HepG2 (cell line): ENCODE measurements around the gene IGF2BP3. TPM values are rescaled to one million over a fixed set of nuclear protein-coding genes. Genes with fewer than 3 reads are reported as not detected.

ENCODE experiments used
- HHEX ChIP-seq: IDR thresholded peaks from 2 replicates; pipeline ENCODE4 v1.6.1; 2016; ENCODE audit warnings: control low read depth
- HINFP ChIP-seq: sonication (generic); formaldehyde crosslinking; IDR thresholded peaks from 2 replicates; pipeline ENCODE4 v1.4.0; 2020; ENCODE audit warnings: low read depth, mild to moderate bottlenecking, missing genetic modification reagents
- JDP2 ChIP-seq: sonication (generic); formaldehyde crosslinking; IDR thresholded peaks from 2 replicates; pipeline ENCODE4 v1.8.1; 2022; ENCODE audit warnings: missing genetic modification reagents, borderline replicate concordance
- KMT2B ChIP-seq: IDR thresholded peaks from 2 replicates; pipeline ENCODE4 v1.6.1; 2016; ENCODE audit warnings: missing genetic modification reagents, missing compliant biosample characterization
- MXD3 ChIP-seq: IDR thresholded peaks from 2 replicates; pipeline ENCODE4 v1.6.1; 2016; ENCODE audit warnings: mild to moderate bottlenecking, missing biosample characterization, missing genetic modification reagents
- PBX3 ChIP-seq: sonication (generic); formaldehyde crosslinking; IDR thresholded peaks from 2 replicates; pipeline ENCODE4 v1.8.1; 2023; ENCODE audit warnings: missing genetic modification reagents, inconsistent platforms, borderline replicate concordance
- PHF21A ChIP-seq: sonication (generic); formaldehyde crosslinking; IDR thresholded peaks from 2 replicates; pipeline ENCODE4 v1.5.0; 2020; ENCODE audit warnings: mild to moderate bottlenecking, missing genetic modification reagents
- SATB2 ChIP-seq: sonication (generic); formaldehyde crosslinking; IDR thresholded peaks from 2 replicates; pipeline ENCODE4 v1.5.0; 2020; ENCODE audit warnings: missing genetic modification reagents
- SETDB1 ChIP-seq: sonication (generic); formaldehyde crosslinking; IDR thresholded peaks from 2 replicates; pipeline ENCODE4 v1.5.1; 2020; ENCODE audit warnings: missing genetic modification reagents, mild to moderate bottlenecking, borderline replicate concordance
- TCF12 ChIP-seq, 2 experiments: fragments of 450-650 bp in 1 of 2; sonication (generic) in 1 of 2; formaldehyde crosslinking in 1 of 2; IDR thresholded peaks; 2 replicates each; pipeline versions ENCODE4 v1.6.1 to v1.8.0; 2017 to 2022; ENCODE audit warnings: antibody characterized with exemption in 1 of 2, mild to moderate bottlenecking in 1 of 2, missing genetic modification reagents in 1 of 2, moderate library complexity in 1 of 2
- THAP7 ChIP-seq: sonication (generic); formaldehyde crosslinking; IDR thresholded peaks from 2 replicates; pipeline ENCODE4 v1.8.1; 2023; ENCODE audit warnings: mild to moderate bottlenecking, missing genetic modification reagents
- THYN1 ChIP-seq: sonication (generic); formaldehyde crosslinking; IDR thresholded peaks from 2 replicates; pipeline ENCODE4 v1.8.1; 2023; ENCODE audit warnings: low read depth, mild to moderate bottlenecking, moderate library complexity, missing genetic modification reagents, borderline replicate concordance
- ZNF121 ChIP-seq: sonication (generic); formaldehyde crosslinking; IDR thresholded peaks from 2 replicates; pipeline ENCODE4 v1.5.0; 2020; ENCODE audit warnings: mild to moderate bottlenecking, missing genetic modification reagents
- ZNF124 ChIP-seq: sonication (generic); formaldehyde crosslinking; IDR thresholded peaks from 2 replicates; pipeline ENCODE4 v1.4.0; 2020; ENCODE audit warnings: missing genetic modification reagents
- ZNF264 ChIP-seq: sonication (generic); formaldehyde crosslinking; IDR thresholded peaks from 2 replicates; pipeline ENCODE4 v1.4.0; 2020; ENCODE audit warnings: missing genetic modification reagents
- ZNF329 ChIP-seq: sonication (generic); formaldehyde crosslinking; IDR thresholded peaks from 2 replicates; pipeline ENCODE4 v1.9.0; 2021; ENCODE audit warnings: low read depth, mild to moderate bottlenecking, missing genetic modification reagents
- ZNF503 ChIP-seq: sonication (generic); formaldehyde crosslinking; IDR thresholded peaks from 2 replicates; pipeline ENCODE4 v1.4.0; 2020; ENCODE audit warnings: missing genetic modification reagents
- ZNF703 ChIP-seq: sonication (generic); formaldehyde crosslinking; IDR thresholded peaks from 2 replicates; pipeline ENCODE4 v1.5.1; 2020; ENCODE audit warnings: missing genetic modification reagents, mild to moderate bottlenecking, moderate library complexity, borderline replicate concordance
- polyA plus RNA-seq, 8 experiments: library from polyadenylated mRNA; depleted of rRNA in 3 of 8; stranded (reverse) in 7 of 8; unstranded in 1 of 8; fragments of >200 nt; fragmentation: Illumina TruSeq in 4 of 8; extraction: Trizol in 4 of 8; gene quantifications; 2 replicates each; pipeline versions ENCODE4 v1.2.1 to v1.2.3, GENCODE V29; 2011 to 2016; ENCODE audit warnings: low read depth in 4 of 8, missing spikeins in 1 of 8, mixed read lengths in 1 of 8; ENCODE audit not compliant: insufficient read depth in 1 of 8
- total RNA-seq, 5 experiments: library from RNA; depleted of rRNA; stranded (reverse); fragments of >200 nt; fragmentation: Illumina TruSeq; extraction: Trizol; gene quantifications; 2 replicates each; pipeline ENCODE4 v1.2.3, GENCODE V29; 2016; ENCODE audit warnings: low read depth in 1 of 5
- TF ChIP-seq, protein P1 (sequence below): sonication (generic); formaldehyde crosslinking; IDR thresholded peaks from 2 replicates; pipeline ENCODE4 v1.4.0; 2020; ENCODE audit warnings: mild to moderate bottlenecking, missing genetic modification reagents, borderline replicate concordance

Gene IGF2BP3
- total and polyA plus RNA-seq, 2 of the 13 experiments (the other 11 are each of a cell fraction or from before 2014, with no cell fraction given): 37.7 to 39.5 TPM

DNA sequence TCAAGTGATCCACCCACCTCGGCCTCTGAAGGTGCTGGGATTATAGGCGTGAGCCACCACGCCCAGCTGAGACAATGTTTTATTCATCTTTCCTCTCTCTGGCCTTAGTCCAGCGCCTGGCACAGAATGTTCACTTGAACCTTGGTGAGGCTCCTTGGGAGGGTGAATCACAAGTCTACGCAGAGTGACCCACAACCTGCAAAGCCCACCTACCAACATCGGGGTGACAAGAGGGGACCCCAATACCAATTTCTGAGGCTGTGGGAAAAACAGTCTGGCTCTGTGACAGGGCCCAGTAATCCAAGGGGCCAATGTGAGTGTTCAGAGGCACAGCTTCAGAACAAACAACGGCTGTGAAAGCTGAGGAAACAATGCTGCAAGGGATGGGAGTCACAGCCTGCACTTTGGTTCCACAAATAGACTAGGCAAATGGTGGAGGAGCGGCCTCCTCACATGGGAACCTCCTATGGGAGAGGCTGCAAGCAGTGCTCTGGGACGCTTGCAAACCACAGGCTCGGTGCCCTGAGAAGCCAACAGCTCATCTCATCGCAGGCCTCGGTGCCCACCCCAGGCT lies 176.7 kb downstream of the IGF2BP3 start (continued):
- peak; percentile 80; the same call in 1 of the 2 replicates for TF ChIP-seq ZNF503
- TF ChIP-seq PBX3 (CRISPR knock-in tag): no peak
- TF ChIP-seq KMT2B (CRISPR knock-in tag): no peak
- TF ChIP-seq SETDB1 (CRISPR knock-in tag): no peak
- TF ChIP-seq, protein P1, sequence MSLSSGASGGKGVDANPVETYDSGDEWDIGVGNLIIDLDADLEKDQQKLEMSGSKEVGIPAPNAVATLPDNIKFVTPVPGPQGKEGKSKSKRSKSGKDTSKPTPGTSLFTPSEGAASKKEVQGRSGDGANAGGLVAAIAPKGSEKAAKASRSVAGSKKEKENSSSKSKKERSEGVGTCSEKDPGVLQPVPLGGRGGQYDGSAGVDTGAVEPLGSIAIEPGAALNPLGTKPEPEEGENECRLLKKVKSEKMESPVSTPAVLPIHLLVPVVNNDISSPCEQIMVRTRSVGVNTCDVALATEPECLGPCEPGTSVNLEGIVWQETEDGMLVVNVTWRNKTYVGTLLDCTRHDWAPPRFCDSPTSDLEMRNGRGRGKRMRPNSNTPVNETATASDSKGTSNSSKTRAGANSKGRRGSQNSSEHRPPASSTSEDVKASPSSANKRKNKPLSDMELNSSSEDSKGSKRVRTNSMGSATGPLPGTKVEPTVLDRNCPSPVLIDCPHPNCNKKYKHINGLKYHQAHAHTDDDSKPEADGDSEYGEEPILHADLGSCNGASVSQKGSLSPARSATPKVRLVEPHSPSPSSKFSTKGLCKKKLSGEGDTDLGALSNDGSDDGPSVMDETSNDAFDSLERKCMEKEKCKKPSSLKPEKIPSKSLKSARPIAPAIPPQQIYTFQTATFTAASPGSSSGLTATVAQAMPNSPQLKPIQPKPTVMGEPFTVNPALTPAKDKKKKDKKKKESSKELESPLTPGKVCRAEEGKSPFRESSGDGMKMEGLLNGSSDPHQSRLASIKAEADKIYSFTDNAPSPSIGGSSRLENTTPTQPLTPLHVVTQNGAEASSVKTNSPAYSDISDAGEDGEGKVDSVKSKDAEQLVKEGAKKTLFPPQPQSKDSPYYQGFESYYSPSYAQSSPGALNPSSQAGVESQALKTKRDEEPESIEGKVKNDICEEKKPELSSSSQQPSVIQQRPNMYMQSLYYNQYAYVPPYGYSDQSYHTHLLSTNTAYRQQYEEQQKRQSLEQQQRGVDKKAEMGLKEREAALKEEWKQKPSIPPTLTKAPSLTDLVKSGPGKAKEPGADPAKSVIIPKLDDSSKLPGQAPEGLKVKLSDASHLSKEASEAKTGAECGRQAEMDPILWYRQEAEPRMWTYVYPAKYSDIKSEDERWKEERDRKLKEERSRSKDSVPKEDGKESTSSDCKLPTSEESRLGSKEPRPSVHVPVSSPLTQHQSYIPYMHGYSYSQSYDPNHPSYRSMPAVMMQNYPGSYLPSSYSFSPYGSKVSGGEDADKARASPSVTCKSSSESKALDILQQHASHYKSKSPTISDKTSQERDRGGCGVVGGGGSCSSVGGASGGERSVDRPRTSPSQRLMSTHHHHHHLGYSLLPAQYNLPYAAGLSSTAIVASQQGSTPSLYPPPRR (CRISPR knock-in tag): peak; percentile 81; the same call in 1 of the 2 replicates
- TF ChIP-seq HINFP (CRISPR knock-in tag): no peak
- no peak for TF ChIP-seq ZNF124 (CRISPR knock-in tag)
- no peak for TF ChIP-seq ZNF329 (CRISPR knock-in tag)
- TF ChIP-seq THAP7 (CRISPR knock-in tag): no peak
- no peak for TF ChIP-seq JDP2 (CRISPR knock-in tag)
- 0 out of 2 replicates have a peak, but pooled peaks have one; percentile 18 for TF ChIP-seq ZNF264 (CRISPR knock-in tag)
- peak; percentile 83 for TF ChIP-seq HHEX (CRISPR knock-in tag)
- TF ChIP-seq SATB2 (CRISPR knock-in tag): no peak
- TF ChIP-seq ZNF121 (CRISPR knock-in tag): peak; percentile 62
- no peak for TF ChIP-seq THYN1 (CRISPR knock-in tag)
- TF ChIP-seq MXD3 (CRISPR knock-in tag): no peak
- TF ChIP-seq PHF21A (CRISPR knock-in tag): peak; percentile 79
- no peak for TF ChIP-seq TCF12 (IDR thresholded peaks at IDR 0.05)
- no peak for TF ChIP-seq TCF12 (CRISPR knock-in tag; IDR thresholded peaks at IDR 0.05)
- TF ChIP-seq ZNF703: no peak
